Adrenal gland (tissue), 5 donors: Measurements from ENCODE around the gene ALDH1A3.

ENCODE experiments used
- POLR2A ChIP-seq, 2 donors: fragments of 450-650 bp; IDR thresholded peaks; one replicate each; pipeline ENCODE4 v1.6.1; 2017; ENCODE audit warnings: antibody characterized with exemption in 2 of 2, mild to moderate bottlenecking in 2 of 2, moderate library complexity in 1 of 2
- TF ChIP-seq, protein P1 (sequence below), 6 experiments: fragments of 450-650 bp in 4 of 6; fragments of 200-600 bp in 2 of 6; sonication (generic) in 1 of 6; IDR thresholded peaks; 1 replicate in 5 of 6; 2 replicates in 1 of 6; pipeline versions ENCODE4 v1.5.1 to v1.8.0; 2016 to 2021; ENCODE audit warnings: antibody characterized with exemption in 6 of 6, mild to moderate bottlenecking in 2 of 6, moderate library complexity in 1 of 6
- donor health status: DM: no; HTN: no; CAD: no.

DNA sequence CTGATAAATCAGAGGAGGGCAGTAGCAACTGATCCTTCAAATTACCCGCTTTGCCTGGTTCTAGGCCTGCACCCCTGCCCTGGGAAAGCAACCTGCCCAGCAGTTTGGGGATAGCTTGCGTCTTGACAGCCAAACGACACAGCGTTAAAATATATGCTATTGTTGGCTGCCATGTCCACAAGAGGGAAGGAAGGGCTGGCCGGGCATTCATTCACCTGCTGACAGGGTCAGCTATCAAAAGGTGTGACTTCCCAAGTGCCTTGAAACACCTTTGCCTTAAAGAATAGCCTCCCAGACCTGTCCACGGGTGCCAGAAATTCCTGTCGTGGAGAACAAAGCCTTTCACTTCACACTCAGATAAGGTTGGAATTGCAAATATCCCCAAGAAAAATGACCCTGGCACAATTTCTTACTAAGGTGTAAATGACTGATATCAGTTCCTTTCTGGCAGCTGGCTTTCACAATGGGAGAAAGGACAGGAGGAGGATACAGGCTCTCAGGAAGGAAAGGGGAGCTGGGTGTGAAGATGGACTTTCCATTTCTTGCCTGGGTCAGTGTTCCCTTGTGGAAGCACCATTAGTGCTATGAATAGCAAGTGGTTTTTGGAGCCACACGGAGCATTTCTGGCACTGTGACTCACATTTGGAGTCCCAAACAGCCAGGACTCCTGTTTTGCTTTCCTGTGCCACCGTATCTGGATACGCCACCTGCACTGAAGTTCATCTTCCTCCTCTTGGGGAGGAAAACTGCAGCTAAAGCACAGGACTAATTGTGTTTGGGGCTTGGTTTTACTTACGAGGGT, 19.2 kb downstream of the ALDH1A3 start:
- TF ChIP-seq, protein P1, sequence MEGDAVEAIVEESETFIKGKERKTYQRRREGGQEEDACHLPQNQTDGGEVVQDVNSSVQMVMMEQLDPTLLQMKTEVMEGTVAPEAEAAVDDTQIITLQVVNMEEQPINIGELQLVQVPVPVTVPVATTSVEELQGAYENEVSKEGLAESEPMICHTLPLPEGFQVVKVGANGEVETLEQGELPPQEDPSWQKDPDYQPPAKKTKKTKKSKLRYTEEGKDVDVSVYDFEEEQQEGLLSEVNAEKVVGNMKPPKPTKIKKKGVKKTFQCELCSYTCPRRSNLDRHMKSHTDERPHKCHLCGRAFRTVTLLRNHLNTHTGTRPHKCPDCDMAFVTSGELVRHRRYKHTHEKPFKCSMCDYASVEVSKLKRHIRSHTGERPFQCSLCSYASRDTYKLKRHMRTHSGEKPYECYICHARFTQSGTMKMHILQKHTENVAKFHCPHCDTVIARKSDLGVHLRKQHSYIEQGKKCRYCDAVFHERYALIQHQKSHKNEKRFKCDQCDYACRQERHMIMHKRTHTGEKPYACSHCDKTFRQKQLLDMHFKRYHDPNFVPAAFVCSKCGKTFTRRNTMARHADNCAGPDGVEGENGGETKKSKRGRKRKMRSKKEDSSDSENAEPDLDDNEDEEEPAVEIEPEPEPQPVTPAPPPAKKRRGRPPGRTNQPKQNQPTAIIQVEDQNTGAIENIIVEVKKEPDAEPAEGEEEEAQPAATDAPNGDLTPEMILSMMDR (IDR thresholded peaks at IDR 0.05): no peak
- TF ChIP-seq POLR2A (IDR thresholded peaks at IDR 0.05): no peak
